Amygdala (tissue), 56 donors: ENCODE measurements around the gene NT5DC3.

Experiments used
- DNase-seq, 56 donors: peaks; one replicate each; lab custom pipeline; 2025; lab: John Stamatoyannopoulos, UW

The NT5DC3 gene

GRCh38 chr12:103762473-103762872, 78.6 kb downstream of the NT5DC3 start:
- DNase-seq = no peak

DNA sequence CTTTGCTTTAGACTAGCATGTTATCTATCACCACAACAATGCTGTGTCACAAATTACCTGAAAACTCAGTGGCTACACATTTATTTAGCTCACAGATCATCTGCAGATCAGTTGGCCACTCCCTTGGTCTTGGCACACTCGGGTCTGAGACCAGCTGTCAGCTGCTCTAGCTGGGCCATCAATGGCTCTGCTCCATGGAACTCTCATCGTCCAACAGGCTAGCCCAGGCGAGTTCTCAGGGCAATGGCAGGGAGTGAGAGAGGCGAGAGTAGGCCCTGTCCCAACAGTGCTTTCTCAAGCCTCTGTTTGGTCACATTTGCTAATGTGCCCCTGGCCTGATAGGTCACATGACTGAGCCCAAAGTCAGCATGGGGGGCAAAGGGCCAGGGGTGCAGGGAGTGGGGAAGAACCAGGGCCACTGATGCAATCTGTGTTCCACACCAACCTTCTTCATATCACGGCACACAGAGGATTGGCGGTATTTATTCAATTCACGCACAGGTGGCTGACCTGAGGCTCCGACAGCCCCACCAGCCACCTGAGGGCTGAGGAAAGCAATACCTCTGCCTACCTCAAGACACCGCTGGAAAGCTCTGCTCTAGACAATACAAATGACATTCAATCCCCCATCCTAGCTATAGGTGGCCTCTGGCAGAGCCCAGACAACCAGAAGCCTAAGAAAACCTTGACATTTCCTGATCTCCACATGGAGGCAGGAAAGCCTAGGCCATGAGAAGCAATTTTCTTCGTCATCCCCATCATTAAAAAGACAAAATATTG, 82.5 kb downstream of the NT5DC3 start:
- DNase-seq = no peak

DNA sequence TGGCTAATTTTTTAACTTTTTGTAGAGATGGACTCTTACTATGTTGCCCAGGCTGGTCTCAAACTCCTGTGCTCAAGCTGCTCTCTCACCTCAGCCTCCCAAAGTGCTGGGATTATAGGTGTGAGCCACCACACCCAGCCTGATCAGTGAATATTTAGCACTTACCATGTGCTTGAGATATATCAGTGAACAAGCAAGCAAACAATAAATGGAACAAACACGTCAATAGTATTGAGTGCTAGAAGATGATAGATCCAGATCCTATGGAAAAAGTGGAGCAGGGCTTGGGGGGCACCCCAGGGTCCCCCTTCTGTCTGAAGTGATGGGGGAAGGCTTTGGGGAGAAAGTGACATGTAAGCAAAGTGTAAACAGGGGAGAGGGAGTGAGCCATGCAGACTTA, 83.8 kb downstream of the NT5DC3 start:
- DNase-seq = no peak

- no peak for DNase-seq
Observed at GRCh38 chr12:103756443-103756842, 84.6 kb downstream of the NT5DC3 start.

GRCh38 chr12:103755425-103755824, 85.6 kb downstream of the NT5DC3 start:
- DNase-seq = no peak

GRCh38 chr12:103751600-103751999, 89.4 kb downstream of the NT5DC3 start:
- no peak for DNase-seq

- no peak for DNase-seq
Observed at GRCh38 chr12:103751171-103751570, 89.9 kb downstream of the NT5DC3 start.

- DNase-seq = no peak
Observed at GRCh38 chr12:103748875-103749274, 92.2 kb downstream of the NT5DC3 start.

- DNase-seq = no peak
Observed at GRCh38 chr12:103748002-103748401, 93.0 kb downstream of the NT5DC3 start.

GRCh38 chr12:103745962-103746361, 95.1 kb downstream of the NT5DC3 start:
- DNase-seq = no peak

DNA sequence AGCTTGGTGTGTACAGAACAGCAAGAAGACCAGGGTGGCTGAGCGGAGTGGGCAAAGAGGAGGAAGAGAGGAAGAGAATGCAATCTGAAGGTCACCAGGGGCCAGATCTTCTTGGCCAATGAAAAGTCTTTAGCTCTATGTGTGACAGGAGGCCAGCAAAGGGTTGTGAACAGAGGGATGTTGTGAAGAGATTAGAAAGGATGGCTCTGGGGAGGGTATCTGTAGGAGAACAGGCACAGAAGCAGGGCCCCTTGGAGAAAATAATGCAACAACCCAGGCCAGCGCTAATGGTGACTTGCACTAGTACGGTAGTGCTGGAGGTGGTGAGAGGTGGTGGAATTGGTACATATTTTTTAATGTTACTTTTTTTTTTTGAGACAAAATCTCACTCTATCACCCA, 97.2 kb downstream of the NT5DC3 start:
- no peak for DNase-seq

GRCh38 chr12:103742349-103742932, 98.6 kb downstream of the NT5DC3 start:
- peak in 5 of 56 donors; percentile 1 to 12 (median 5) for DNase-seq

DNA sequence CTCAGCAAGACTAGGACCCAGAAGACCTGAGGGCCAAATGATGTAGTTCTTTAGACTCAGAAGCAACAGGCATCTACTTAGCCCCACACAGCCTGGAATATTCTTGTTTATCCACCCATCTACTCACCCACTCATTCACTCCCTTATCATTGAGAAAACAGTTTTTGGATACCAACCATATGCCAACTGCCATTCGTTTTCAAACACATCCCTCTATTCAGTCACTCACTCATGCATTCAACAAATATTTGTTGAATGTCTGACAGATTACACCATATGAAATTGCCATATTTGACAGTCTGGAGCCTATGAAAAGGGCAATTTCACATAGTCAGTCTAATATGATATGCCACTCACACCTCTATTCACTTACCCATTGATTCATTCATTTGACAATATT, 103.2 kb downstream of the NT5DC3 start:
- DNase-seq = no peak

GRCh38 chr12:103736572-103736971, 104.5 kb downstream of the NT5DC3 start:
- DNase-seq = no peak

GRCh38 chr12:103735291-103735690, 105.7 kb downstream of the NT5DC3 start:
- DNase-seq = no peak

- no peak for DNase-seq
Observed at GRCh38 chr12:103734863-103735262, 106.2 kb downstream of the NT5DC3 start.

- DNase-seq = no peak
Observed at GRCh38 chr12:103731539-103731938, 109.5 kb downstream of the NT5DC3 start.

GRCh38 chr12:103729499-103729898, 111.5 kb downstream of the NT5DC3 start:
- no peak for DNase-seq

DNA sequence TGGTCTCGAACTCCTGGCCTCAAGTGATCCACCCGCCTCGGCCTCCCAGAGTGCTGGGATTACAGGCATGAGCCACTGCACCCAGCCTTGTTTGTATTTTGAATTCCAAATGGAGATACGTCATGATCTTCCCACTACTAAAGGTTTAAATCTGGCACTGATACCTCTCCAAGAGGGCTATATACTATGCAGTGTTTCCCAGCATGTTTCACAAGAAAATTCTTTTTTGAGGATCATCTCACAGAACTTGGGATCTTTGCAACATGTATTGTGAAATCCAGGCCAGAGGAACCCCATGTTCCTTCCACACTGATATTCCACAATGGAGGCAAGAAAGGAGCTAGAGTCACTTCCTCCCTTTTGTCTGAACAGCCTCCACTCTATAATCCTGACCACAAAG, 112.7 kb downstream of the NT5DC3 start:
- no peak for DNase-seq

- no peak for DNase-seq
Observed at GRCh38 chr12:103727638-103728037, 113.4 kb downstream of the NT5DC3 start.

DNA sequence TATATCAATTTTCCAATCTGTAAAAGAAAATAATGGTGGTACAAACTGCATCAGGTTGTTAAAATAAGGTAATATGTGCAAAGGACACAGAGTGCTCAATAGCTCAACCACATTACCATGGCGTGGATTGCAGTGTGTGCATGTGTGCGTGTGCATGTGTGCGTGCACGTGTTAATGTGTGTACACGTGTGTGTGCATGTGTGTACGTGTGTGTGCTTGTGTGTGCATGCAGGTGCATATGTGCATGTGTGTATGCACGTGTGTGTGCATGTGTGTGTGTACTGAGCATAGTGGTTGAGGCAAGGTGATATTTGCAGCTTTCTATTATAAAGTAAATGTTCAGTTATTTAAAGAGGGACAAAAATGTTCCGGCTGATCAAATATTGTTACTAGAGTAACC, 115.6 kb downstream of the NT5DC3 start:
- no peak for DNase-seq
